OCI-LY1 (cell line): Measurements from ENCODE around the gene APOD.

ENCODE experiments used
- EZH2 ChIP-seq: fragments of 200-600 bp; sonication (generic), shearing (Covaris generic); IDR thresholded peaks from 2 replicates; pipeline ENCODE4 v1.8.0; 2017; ENCODE audit warnings: borderline replicate concordance, mixed run types, mild to moderate bottlenecking, antibody characterized with exemption, low read length, moderate library complexity, mixed read lengths
- TF ChIP-seq, protein P1 (sequence below): fragments of 200-600 bp; sonication (generic), shearing (Covaris generic); IDR thresholded peaks from 2 replicates; pipeline ENCODE4 v1.5.1; 2017; ENCODE audit warnings: mild to moderate bottlenecking, antibody characterized with exemption, low read length, moderate library complexity, mixed read lengths

DNA sequence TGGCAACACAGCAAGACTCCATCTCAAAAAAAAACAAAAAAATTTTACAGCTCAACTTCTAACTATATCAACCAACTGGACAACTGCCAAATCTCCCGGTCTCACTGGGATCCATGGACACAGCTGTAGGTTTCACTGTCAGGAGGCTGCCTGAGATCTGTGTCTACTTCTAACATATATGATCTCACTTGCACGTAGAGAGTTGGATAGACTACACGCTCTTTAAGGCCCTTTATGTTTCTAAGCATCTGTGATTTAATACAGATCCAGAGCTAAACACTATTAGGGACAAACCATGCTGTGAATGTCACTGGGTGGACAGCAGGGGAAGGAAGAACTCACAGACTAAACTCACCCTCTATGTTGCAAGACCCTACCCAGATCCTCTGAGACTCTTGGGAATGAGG is 13.0 kb upstream of the APOD start:
- TF ChIP-seq EZH2: no peak
- TF ChIP-seq, protein P1, sequence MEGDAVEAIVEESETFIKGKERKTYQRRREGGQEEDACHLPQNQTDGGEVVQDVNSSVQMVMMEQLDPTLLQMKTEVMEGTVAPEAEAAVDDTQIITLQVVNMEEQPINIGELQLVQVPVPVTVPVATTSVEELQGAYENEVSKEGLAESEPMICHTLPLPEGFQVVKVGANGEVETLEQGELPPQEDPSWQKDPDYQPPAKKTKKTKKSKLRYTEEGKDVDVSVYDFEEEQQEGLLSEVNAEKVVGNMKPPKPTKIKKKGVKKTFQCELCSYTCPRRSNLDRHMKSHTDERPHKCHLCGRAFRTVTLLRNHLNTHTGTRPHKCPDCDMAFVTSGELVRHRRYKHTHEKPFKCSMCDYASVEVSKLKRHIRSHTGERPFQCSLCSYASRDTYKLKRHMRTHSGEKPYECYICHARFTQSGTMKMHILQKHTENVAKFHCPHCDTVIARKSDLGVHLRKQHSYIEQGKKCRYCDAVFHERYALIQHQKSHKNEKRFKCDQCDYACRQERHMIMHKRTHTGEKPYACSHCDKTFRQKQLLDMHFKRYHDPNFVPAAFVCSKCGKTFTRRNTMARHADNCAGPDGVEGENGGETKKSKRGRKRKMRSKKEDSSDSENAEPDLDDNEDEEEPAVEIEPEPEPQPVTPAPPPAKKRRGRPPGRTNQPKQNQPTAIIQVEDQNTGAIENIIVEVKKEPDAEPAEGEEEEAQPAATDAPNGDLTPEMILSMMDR: no peak
